Calu3 (cell line): ENCODE measurements around the gene NRG3. TPM values are rescaled to one million over a fixed set of nuclear protein-coding genes. Genes with fewer than 3 reads are reported as not detected.

Source experiments
- BruUV-seq: library from RNA; stranded (reverse); fragments of 400-500 nt; replicated peaks from 2 replicates; lab custom pipeline; 2021; lab: Mats Ljungman, UMichigan
- CTCF ChIA-PET: fragments of 300-600 bp; sonication (Branson Sonifier 250); formaldehyde crosslinking; loops from one replicate; lab custom pipeline; 2022; ENCODE audit warnings: antibody characterized with exemption; lab: Charles Lee
- DNase-seq: peaks from one replicate; pipeline ENCODE4 v3.0.0; 2022
- H3K27ac Mint-ChIP-seq: one replicate; pipeline ENCODE4 v1.8.0; 2022; ENCODE audit warnings: mixed read lengths; ENCODE audit not compliant: unreplicated experiment
- H3K27me3 Mint-ChIP-seq: one replicate; pipeline ENCODE4 v1.8.0; 2022; ENCODE audit warnings: mixed read lengths; ENCODE audit not compliant: unreplicated experiment
- H3K36me3 Mint-ChIP-seq: one replicate; pipeline ENCODE4 v1.8.0; 2022; ENCODE audit warnings: mild to moderate bottlenecking, moderate library complexity, mixed read lengths; ENCODE audit not compliant: insufficient read depth, unreplicated experiment
- H3K4me1 Mint-ChIP-seq: one replicate; pipeline ENCODE4 v1.8.0; 2022; ENCODE audit warnings: mild to moderate bottlenecking, low read depth, mixed read lengths; ENCODE audit not compliant: unreplicated experiment
- H3K4me3 Mint-ChIP-seq: one replicate; pipeline ENCODE4 v1.8.0; 2022; ENCODE audit warnings: mild to moderate bottlenecking, low read depth, moderate library complexity, mixed read lengths; ENCODE audit not compliant: unreplicated experiment
- H3K9me3 Mint-ChIP-seq: one replicate; pipeline ENCODE4 v1.8.0; 2022; ENCODE audit warnings: low read depth, mixed read lengths; ENCODE audit not compliant: unreplicated experiment
- CTCF ChIP-seq: fragments of 200-600 bp; IDR thresholded peaks from one replicate; pipeline ENCODE4 v1.8.0; 2022; ENCODE audit warnings: antibody characterized with exemption; ENCODE audit not compliant: unreplicated experiment
- intact Hi-C: fragments of 100-400 bp; cut with micrococcal nuclease; formaldehyde crosslinking; loops from one replicate; pipeline ENCODE4 v1.10.0; 2022; ENCODE audit not compliant: unreplicated experiment
- total RNA-seq: library from RNA; stranded (reverse); gene quantifications from 2 replicates; pipeline ENCODE4 v1.2.3, GENCODE V29; 2022

Gene NRG3
- total RNA-seq, 1 experiment from 2014 or later = 46.3 TPM

DNA sequence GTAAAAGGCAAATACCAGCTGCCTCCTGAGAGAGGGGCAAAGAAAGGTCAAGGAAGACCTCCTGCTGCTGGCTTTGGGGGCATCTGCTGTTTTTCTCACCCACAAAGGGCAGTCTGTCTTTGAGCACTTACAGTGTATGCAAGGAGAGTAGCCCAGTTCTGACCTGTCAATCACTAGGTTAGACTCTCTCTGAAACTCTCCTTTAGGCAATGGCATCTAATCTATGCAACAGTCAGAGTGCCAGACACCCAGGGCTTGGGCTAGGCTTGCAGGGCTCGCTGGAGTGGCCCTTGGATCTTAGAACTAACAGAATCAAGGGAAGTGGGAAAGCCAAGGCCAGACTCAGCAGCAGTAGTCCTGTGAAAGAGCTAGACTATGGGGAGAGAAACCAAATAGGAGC is 522.9 kb downstream of the NRG3 start:
- Mint-ChIP-seq H3K4me1 (peaks cover 7% of the 10 kb centered on the region), H3K4me3 (no peak overlapping the region), H3K27ac (no peak overlapping the region), H3K9me3 (peaks cover 2% of the 10 kb centered on the region), H3K27me3 (no peaks in the 10 kb centered on the region), H3K36me3 (no peaks in the 10 kb centered on the region)
- CTCF ChIA-PET = no interaction called here
- TF ChIP-seq CTCF = no peak
- intact Hi-C loops = no loop called here
- DNase-seq = no peak
- BruUV-seq = no TSS peak

DNA sequence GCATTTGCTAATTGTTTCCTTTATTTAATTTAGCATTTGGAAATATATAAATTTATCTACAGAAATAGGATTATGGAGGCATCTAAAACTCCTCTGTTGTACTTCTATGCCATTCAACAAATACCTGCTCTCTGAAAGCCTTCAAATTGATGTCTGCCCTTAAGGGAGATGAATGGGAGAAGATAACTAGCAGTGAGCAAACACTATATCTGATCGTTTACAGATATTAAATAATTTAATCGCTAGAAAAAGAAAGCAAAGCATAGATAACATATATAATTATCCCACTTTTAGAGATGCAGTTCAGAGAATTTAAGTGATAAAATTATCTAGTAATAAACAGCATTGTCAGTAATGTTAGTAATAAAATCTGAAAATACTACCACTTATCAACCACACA is 524.9 kb downstream of the NRG3 start:
- BruUV-seq = no TSS peak
- no peak for DNase-seq
- no peaks in the 10 kb centered on the region for H3K27me3 Mint-ChIP-seq
- H3K27ac Mint-ChIP-seq = no peak overlapping the region
- no peak overlapping the region for H3K4me3 Mint-ChIP-seq
- peaks cover 2% of the 10 kb centered on the region for H3K9me3 Mint-ChIP-seq
- no peaks in the 10 kb centered on the region for H3K36me3 Mint-ChIP-seq
- no peak for TF ChIP-seq CTCF
- CTCF ChIA-PET = interaction anchor here (0.7 kb wide), 1 partner anchor 8 kb away, joined by 7 read pairs; no protein-coding TSS in a partner anchor
- H3K4me1 Mint-ChIP-seq = peaks cover 7% of the 10 kb centered on the region
- intact Hi-C loops = no loop called here

DNA sequence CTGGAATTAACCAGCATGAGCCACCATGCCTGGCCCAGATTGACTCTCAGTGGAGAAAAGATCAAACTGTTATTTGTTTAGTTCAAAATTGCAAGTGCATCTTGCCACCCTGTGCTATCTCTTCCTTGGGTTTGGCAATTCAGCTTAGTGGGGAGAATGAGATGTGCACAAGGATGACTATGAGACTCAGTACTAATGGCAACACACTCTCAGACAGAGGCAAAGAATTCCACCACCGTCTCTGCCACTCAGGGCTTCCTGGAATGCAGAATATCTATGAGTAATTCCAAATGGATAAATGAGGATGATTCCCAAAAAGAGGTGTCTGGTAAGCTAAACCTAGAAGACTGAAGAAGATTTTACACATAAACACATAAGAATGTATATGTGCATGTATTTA is 525.8 kb downstream of the NRG3 start:
- CTCF ChIA-PET = no interaction called here
- H3K4me1 Mint-ChIP-seq = peaks cover 7% of the 10 kb centered on the region
- H3K27ac Mint-ChIP-seq = no peak overlapping the region
- H3K36me3 Mint-ChIP-seq = no peaks in the 10 kb centered on the region
- intact Hi-C loops = no loop called here
- H3K4me3 Mint-ChIP-seq = no peak overlapping the region
- no TSS peak for BruUV-seq
- DNase-seq = no peak
- H3K27me3 Mint-ChIP-seq = no peaks in the 10 kb centered on the region
- H3K9me3 Mint-ChIP-seq = peaks cover 2% of the 10 kb centered on the region
- TF ChIP-seq CTCF = no peak

GRCh38 chr10:82402906-82403401 is 528.0 kb downstream of the NRG3 start:
- Mint-ChIP-seq H3K4me1 (peaks cover 4% of the 10 kb centered on the region), H3K4me3 (no peak overlapping the region), H3K36me3 (peaks cover 4% of the 10 kb centered on the region), H3K27me3 (no peaks in the 10 kb centered on the region), H3K27ac (no peak overlapping the region), H3K9me3 (no peaks in the 10 kb centered on the region)
- BruUV-seq = no TSS peak
- DNase-seq = no peak
- TF ChIP-seq CTCF = no peak
- intact Hi-C loops = no loop called here
- CTCF ChIA-PET = no interaction called here
